KMS-11 (cell line): Measurements from ENCODE around the gene TPRX2.

Experiments
- H2AFZ ChIP-seq: fragments of 200-600 bp; sonication (generic); 2 replicates; pipeline ENCODE4 v1.6.1; 2016; ENCODE audit warnings: antibody characterized with exemption, mixed run types, low read depth
- H3K27ac ChIP-seq: fragments of 200-600 bp; sonication (generic); 2 replicates; pipeline ENCODE4 v1.6.1; 2016; ENCODE audit warnings: mild to moderate bottlenecking, mixed run types
- H3K27me3 ChIP-seq: fragments of 200-600 bp; sonication (generic); 2 replicates; pipeline ENCODE4 v1.6.1; 2017; ENCODE audit warnings: mild to moderate bottlenecking, low read depth, mixed run types, moderate library complexity; ENCODE audit not compliant: insufficient read depth
- H3K36me3 ChIP-seq: fragments of 200-600 bp; sonication (generic); 2 replicates; pipeline ENCODE4 v1.6.1; 2017; ENCODE audit warnings: mild to moderate bottlenecking, mixed run types; ENCODE audit not compliant: insufficient read depth
- H3K4me1 ChIP-seq: fragments of 200-600 bp; sonication (generic); 2 replicates; pipeline ENCODE4 v1.6.1; 2016; ENCODE audit warnings: mild to moderate bottlenecking, low read depth, mixed run types; ENCODE audit not compliant: poor library complexity, severe bottlenecking
- H3K4me2 ChIP-seq: fragments of 200-600 bp; sonication (generic); 2 replicates; pipeline ENCODE4 v1.7.0; 2016; ENCODE audit warnings: mild to moderate bottlenecking, mixed run types
- H3K4me3 ChIP-seq: fragments of 200-600 bp; sonication (generic); IDR thresholded peaks from 2 replicates; pipeline ENCODE4 v1.6.1; 2017; ENCODE audit warnings: low read depth, low read length, mixed read lengths; ENCODE audit not compliant: insufficient read depth
- H3K79me2 ChIP-seq: fragments of 200-600 bp; sonication (generic); 2 replicates; pipeline ENCODE4 v1.6.1; 2016; ENCODE audit warnings: low read depth, mixed run types; ENCODE audit not compliant: insufficient read depth
- H3K9ac ChIP-seq: fragments of 200-600 bp; sonication (generic); 2 replicates; pipeline ENCODE4 v1.6.1; 2016; ENCODE audit warnings: mild to moderate bottlenecking, mixed run types
- H4K20me1 ChIP-seq: fragments of 200-600 bp; sonication (generic); 2 replicates; pipeline ENCODE4 v1.6.1; 2016; ENCODE audit warnings: mild to moderate bottlenecking, mixed run types; ENCODE audit not compliant: insufficient read depth
- TF ChIP-seq, protein P1 (sequence below): fragments of 200-600 bp; sonication (generic); conservative IDR thresholded peaks from 2 replicates; pipeline ENCODE4 v1.6.1; 2017; ENCODE audit warnings: low read depth, mild to moderate bottlenecking, antibody characterized with exemption, low read length, moderate library complexity, mixed read lengths

Gene TPRX2

DNA sequence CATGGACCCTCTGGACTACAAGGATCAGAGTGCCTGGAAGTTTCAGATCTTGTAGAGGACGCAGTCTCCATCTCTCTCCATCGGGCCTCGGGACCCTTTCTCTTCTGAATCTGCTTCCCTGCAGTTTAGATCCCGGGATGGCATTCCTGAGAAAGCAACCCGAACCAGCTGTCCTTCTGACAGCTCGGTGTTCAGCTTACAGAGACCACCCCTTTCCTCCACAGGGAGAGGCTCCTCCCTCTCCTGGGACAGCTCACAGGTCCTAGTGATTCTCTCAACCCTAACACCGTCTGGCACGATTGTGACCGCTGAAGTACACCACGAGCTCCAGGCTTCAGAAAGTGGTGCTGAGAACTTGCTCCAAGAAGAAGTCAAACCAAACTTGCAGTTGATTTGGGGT, 19.1 kb upstream of the TPRX2 start:
- no peaks in the 10 kb centered on the region for H3K36me3 ChIP-seq
- H2AFZ ChIP-seq: no peak overlapping the region
- no peak overlapping the region for H3K9ac ChIP-seq
- H3K27me3 ChIP-seq: peaks cover 55% of the 10 kb centered on the region
- H3K4me1 ChIP-seq: no peaks in the 10 kb centered on the region
- H3K4me2 ChIP-seq: no peak overlapping the region
- TF ChIP-seq, protein P1, sequence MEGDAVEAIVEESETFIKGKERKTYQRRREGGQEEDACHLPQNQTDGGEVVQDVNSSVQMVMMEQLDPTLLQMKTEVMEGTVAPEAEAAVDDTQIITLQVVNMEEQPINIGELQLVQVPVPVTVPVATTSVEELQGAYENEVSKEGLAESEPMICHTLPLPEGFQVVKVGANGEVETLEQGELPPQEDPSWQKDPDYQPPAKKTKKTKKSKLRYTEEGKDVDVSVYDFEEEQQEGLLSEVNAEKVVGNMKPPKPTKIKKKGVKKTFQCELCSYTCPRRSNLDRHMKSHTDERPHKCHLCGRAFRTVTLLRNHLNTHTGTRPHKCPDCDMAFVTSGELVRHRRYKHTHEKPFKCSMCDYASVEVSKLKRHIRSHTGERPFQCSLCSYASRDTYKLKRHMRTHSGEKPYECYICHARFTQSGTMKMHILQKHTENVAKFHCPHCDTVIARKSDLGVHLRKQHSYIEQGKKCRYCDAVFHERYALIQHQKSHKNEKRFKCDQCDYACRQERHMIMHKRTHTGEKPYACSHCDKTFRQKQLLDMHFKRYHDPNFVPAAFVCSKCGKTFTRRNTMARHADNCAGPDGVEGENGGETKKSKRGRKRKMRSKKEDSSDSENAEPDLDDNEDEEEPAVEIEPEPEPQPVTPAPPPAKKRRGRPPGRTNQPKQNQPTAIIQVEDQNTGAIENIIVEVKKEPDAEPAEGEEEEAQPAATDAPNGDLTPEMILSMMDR: no peak
- no peak overlapping the region for H3K4me3 ChIP-seq
- H3K79me2 ChIP-seq: no peaks in the 10 kb centered on the region
- H4K20me1 ChIP-seq: no peaks in the 10 kb centered on the region
- H3K27ac ChIP-seq: no peak overlapping the region

GRCh38 chr19:47842941-47843340, 16.1 kb upstream of the TPRX2 start:
- TF ChIP-seq, protein P1: no peak
- Histone ChIP-seq H3K4me2 (no peak overlapping the region), H2AFZ (no peak overlapping the region), H4K20me1 (no peaks in the 10 kb centered on the region), H3K9ac (no peak overlapping the region), H3K79me2 (no peaks in the 10 kb centered on the region), H3K27ac (no peak overlapping the region), H3K4me1 (no peaks in the 10 kb centered on the region), H3K36me3 (no peaks in the 10 kb centered on the region), H3K27me3 (peaks cover 80% of the 10 kb centered on the region), H3K4me3 (no peak overlapping the region)

- H3K9ac ChIP-seq: no peak overlapping the region
Observed at GRCh38 chr19:47848425-47848822, 10.6 kb upstream of the TPRX2 start.

DNA sequence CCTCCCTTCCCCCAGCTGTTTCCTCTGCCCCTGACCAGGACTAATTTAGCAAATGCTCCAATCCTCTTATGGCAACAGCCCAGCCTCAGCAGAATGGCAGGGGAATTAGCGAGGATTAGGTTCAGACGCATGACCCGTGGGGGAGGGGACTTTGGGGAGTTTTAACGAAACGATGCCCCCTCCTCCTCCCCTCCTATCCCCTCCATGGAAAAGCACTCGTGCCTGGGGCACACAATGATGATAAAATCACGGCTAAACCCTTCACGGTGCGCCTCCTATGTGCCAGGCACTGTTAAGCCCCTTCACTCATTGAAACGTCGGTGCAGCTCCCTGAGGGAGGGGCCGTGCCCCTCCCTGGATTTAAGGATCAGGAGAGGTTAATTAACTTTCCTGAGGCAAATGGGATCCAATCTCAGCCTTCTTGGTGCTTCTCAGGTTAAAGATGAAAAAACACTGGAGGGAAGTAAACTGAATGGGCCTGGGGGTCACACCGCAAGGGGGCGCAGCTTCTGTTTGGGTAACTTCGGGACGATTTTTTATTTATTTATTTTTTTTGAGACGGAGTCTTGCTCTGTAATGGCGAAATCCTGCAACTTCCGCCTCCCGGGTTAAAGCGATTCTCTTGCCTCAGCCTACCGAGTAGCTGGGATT, 10.1 kb upstream of the TPRX2 start:
- Histone ChIP-seq H3K27ac (no peak overlapping the region), H3K4me1 (peaks cover 4% of the 10 kb centered on the region), H2AFZ (no peak overlapping the region), H3K4me3 (no peak overlapping the region), H3K36me3 (no peaks in the 10 kb centered on the region), H3K4me2 (no peak overlapping the region), H3K9ac (no peak overlapping the region), H3K79me2 (no peaks in the 10 kb centered on the region), H3K27me3 (peaks cover 89% of the 10 kb centered on the region), H4K20me1 (no peaks in the 10 kb centered on the region)
- TF ChIP-seq, protein P1: peak; percentile 31; the same call in 1 of the 2 replicates

More at GRCh38 chr19:47848425-47848822, 10.6 kb upstream of the TPRX2 start:
- no peak overlapping the region for H3K4me2 ChIP-seq
- no peaks in the 10 kb centered on the region for H4K20me1 ChIP-seq
- H3K36me3 ChIP-seq: no peaks in the 10 kb centered on the region
- H3K79me2 ChIP-seq: no peaks in the 10 kb centered on the region
- TF ChIP-seq, protein P1: no peak
- peaks cover 4% of the 10 kb centered on the region for H3K4me1 ChIP-seq
- H2AFZ ChIP-seq: no peak overlapping the region
- H3K27me3 ChIP-seq: peaks cover 89% of the 10 kb centered on the region
- no peak overlapping the region for H3K4me3 ChIP-seq
- H3K27ac ChIP-seq: no peak overlapping the region
